AG04449 (cell line): Measurements from ENCODE around the gene DOK7.

Source experiments
- CTCF ChIA-PET: fragments of 350-600 bp; formaldehyde crosslinking; extraction: SDS; loops from one replicate; lab custom pipeline; 2021; ENCODE audit warnings: antibody characterized with exemption; lab: Yijun Ruan, JAX
- POLR2A ChIA-PET: fragments of 400-600, 350-600 bp; formaldehyde crosslinking; extraction: SDS; loops from one replicate; lab custom pipeline; 2020; ENCODE audit warnings: antibody characterized with exemption, inconsistent platforms; lab: Yijun Ruan, JAX
- DNase-seq: peaks from one replicate; pipeline ENCODE4 v3.0.0-alpha.2; 2010; ENCODE audit warnings: low read depth, low spot score
- H3K4me3 ChIP-seq: 2 replicates; pipeline ENCODE4 v1.5.1; 2011; ENCODE audit warnings: low read depth, mild to moderate bottlenecking, control low read depth, low read length
- TF ChIP-seq, protein P1 (sequence below): IDR thresholded peaks from one replicate; pipeline ENCODE4 v1.5.1; 2011; ENCODE audit warnings: mild to moderate bottlenecking, moderate library complexity, low read length, control low read depth, inconsistent platforms; ENCODE audit not compliant: insufficient read depth; ENCODE audit errors: missing control alignments

The DOK7 gene

DNA sequence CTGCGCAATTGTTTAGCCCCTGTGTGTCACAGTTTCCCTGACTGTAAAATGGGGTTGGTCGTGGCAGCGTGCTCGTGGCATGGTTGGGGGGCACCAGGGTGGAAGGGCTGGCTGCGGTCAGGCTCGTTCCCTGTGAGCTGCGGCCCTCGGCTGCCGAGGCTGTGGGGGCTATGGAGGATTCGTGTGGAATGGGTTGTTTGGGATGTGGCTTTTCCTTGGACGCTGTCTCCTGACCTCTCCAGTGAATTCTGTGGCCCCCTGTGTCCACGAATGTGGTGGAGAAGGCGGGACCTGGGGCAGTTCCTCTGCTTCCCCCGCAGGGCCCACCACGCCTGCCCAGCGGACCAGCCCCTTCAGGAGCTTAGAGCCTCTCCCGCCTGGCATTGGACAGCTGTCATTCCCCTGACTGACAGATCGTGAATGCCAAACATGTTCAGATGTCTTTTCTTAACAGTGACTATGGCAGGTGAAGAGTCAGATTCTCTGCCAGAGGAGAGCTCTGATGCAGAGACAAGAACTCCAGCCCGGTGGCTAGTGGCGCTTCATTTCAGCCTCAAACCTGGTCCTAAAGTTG lies 38.5 kb upstream of the DOK7 start:
- POLR2A ChIA-PET: no interaction called here

DNA sequence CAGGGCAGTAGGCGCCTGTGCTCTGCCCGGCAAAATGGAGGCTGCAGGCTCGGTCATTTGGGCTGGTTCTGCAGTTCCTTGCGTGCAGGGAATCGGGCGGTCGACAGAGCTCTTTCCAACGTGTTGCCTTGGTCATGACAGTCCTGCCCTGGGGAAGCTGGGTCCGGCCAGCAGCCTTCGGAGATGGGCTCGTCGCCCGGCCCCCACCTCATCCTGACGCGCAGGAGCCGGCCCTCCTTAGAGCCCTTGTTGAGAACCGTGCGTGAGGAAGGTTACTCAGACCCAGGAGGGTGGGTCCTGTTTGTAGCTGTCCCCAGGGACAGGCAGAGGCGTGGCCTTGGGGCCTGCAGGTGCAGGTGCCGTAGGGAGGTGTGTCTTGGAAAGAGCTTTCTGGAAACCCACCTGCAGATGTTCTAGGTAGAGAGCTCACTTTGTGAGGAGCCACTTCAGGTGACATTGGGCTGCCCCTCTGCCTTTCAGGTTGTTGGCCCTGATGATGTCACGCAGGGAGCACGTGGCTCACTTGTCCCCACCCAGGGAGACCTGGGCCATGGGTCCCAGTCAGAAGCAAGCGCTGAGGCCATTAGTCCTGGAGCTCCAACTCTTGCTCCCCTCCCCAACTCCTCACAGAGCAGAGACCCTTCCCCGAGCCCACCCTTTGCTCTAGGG lies 36.5 kb upstream of the DOK7 start:
- no peak overlapping the region for H3K4me3 ChIP-seq
- DNase-seq: no peak
- ChIA-PET POLR2A (no interaction called here), CTCF (interaction anchor here (2.1 kb wide), 1 partner anchor 17 kb away, joined by 11 read pairs; no protein-coding TSS in a partner anchor)
- TF ChIP-seq, protein P1, sequence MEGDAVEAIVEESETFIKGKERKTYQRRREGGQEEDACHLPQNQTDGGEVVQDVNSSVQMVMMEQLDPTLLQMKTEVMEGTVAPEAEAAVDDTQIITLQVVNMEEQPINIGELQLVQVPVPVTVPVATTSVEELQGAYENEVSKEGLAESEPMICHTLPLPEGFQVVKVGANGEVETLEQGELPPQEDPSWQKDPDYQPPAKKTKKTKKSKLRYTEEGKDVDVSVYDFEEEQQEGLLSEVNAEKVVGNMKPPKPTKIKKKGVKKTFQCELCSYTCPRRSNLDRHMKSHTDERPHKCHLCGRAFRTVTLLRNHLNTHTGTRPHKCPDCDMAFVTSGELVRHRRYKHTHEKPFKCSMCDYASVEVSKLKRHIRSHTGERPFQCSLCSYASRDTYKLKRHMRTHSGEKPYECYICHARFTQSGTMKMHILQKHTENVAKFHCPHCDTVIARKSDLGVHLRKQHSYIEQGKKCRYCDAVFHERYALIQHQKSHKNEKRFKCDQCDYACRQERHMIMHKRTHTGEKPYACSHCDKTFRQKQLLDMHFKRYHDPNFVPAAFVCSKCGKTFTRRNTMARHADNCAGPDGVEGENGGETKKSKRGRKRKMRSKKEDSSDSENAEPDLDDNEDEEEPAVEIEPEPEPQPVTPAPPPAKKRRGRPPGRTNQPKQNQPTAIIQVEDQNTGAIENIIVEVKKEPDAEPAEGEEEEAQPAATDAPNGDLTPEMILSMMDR: no peak

More for the DNA sequence above, 38.5 kb upstream of the DOK7 start:
- H3K4me3 ChIP-seq: no peak overlapping the region
- TF ChIP-seq, protein P1: no peak
- no peak for DNase-seq
- CTCF ChIA-PET: interaction anchor here (1.0 to 1.6 kb wide), 2 partner anchors 10 to 78 kb away, joined by 3 to 5 read pairs; no protein-coding TSS in a partner anchor

DNA sequence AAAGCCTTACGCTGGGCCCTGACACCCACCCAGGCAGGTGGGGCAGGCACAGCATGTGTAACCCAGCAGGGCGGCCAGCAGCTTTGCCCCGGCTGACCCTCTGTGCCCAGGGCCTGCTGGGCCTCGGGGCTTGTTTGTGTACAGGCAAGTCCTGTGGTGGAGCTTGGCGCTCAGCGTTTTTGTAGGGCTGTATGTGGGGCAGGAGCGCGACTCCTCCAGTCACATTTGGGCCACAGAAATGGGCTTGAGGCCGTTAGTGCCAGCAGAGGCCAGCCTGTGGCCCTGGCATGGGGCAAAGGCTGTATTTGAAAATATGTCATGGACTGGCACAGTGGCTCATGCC lies 36.0 kb upstream of the DOK7 start:
- DNase-seq: no peak
- ChIA-PET CTCF (interaction anchor here (1.0 to 2.1 kb wide), 3 partner anchors 17 to 83 kb away, joined by 4 to 11 read pairs (median 5); no protein-coding TSS in a partner anchor), POLR2A (no interaction called here)
- no peak overlapping the region for H3K4me3 ChIP-seq
- TF ChIP-seq, protein P1: no peak

DNA sequence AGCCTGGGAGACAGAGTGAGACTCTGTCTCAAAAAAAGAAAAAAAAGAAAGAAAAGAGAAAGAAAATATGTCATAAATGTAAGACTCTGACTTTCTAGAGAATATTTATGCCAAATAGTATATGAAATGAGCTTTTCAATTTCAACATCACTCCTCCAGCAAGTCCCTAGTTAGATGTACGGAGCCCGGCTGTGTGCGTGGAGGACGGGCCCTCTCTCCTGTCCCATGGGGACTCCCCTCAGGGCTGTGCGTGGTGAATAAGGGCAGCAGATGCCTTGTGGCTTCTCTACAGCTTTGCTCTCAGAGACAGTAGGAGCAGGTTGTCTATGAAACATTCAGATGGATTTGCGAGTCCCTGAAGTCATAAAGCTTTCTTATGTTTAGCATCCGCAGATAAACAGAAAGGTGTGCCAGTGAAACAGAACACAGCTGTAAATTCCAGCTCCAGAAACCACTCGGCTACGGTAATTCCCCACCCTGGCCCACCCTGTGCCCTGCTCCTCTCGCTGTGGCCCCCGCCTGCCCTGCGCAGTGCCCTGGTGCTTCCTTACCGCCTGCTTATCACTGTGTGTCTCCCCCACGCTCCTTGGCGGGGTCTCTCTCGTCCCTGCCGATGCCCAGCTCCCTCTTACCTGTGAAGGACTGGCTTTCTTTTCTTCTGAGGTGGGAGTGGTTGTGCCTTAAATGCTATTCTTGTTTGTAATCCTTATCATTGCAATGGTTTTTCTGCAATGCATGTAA lies 35.2 kb upstream of the DOK7 start:
- TF ChIP-seq, protein P1: no peak
- CTCF ChIA-PET: interaction anchor here (1.0 to 2.1 kb wide), 3 partner anchors 16 to 84 kb away, joined by 4 to 11 read pairs (median 5); no protein-coding TSS in a partner anchor
- no peak overlapping the region for H3K4me3 ChIP-seq
- no peak for DNase-seq
- POLR2A ChIA-PET: no interaction called here

DNA sequence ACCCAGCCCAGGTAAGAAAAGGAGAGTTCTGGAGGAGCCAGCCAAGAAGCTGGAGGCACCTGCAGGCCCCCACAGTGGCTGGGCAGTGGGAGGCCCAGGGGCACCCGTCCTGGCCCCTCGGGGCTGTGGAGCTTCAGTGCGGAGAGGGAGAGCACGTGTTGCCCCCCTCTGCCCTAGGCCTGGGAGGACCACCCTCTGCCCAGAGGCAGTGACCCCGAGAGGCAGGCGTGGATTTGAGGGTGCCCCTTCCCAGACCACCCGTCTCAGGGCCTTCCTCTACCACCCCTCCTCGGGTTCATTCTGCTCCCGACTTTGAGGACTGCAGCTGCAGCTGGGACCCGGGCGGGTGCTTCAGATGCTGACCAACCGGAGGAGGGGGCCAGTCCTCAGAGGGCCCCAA lies 33.5 kb upstream of the DOK7 start:
- ChIA-PET CTCF (interaction anchor here (0.9 to 2.4 kb wide), 4 partner anchors 9 to 84 kb away, joined by 3 to 13 read pairs (median 6); no protein-coding TSS in a partner anchor), POLR2A (no interaction called here)
- TF ChIP-seq, protein P1: no peak
- no peak for DNase-seq
- H3K4me3 ChIP-seq: no peak overlapping the region
